CD4-positive, alpha-beta T cell treated with Interleukin-15 for 4 hours (primary cell): ENCODE data around the gene GRIN1.
A peak's percentile ranks its signal among the peaks of the same experiment; 100 is the strongest.
"Not testable (repeated sequence)": the region's sequence is repeated elsewhere in the genome, so short reads cannot be mapped to it uniquely, and the experiment has no call there.

Source experiments
- DNase-seq: peaks from one replicate; pipeline ENCODE4 v3.0.0-alpha.2; 2020; ENCODE audit warnings: low spot score

Gene GRIN1

DNA sequence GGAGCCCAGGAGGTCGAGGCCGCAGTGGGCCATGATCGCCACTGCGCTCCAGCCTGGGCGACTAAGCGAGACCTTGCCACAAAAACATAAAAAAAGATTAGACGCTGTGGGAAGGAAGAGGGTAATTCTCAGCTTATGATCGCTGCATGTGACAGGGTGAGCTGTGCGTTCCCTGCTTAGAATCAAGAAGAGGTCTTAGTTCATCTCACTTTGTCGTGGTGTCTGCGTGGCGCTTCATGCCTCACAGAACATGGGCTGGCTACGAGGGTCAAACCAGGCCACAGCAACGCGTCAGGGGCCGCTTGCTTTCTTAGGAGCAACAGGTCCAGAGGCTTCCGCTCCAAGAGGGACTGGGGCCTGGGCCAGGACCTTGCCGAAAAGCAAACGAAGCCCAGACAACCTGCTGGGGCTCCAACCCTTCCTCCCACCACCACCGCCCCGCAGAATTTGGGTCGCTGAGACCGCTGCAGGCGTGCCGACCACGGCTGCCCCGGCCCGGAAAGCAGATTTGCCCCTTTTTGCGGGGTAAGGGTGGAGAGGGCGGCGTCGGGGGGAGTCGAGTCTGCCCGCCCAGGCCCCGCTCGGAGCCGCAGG, 10.0 kb upstream of the GRIN1 start:
- no peak for DNase-seq

DNA sequence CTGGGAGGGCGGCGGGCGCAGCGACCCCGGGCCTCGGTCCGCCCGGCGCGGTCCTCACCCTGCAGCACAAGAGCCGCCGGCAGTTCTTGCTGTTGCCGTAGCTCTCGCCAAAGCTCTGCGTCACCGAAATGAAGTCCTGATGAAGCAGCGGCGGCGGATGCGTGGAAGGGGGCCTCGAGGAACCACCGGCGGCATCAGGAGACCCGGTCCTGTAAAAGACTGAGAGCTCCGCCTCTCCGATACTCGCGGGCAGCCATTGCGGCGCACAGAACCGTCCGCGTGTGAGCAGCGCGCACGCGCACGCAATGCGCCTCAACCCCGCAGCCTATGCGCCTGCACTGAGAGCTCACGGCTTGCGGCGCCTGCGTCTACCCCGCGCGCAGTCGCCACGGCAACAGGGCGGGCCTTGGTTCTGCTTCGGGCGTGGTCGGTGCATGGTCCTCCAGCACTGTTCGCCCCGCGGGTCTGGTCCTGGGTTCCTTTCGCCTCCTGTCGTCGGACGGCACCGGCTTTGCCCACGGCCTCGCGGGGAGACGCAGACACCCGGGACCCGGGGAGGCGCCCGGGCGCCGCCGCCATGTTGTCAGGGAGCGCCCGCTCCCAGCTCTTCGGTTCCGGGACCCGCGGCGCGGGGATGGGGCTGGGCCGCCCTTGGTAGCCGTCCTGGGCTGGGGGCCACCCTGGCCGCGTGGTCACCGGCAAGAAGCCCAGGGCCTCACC, 9.3 kb upstream of the GRIN1 start:
- DNase-seq, result peak; percentile 90

DNA sequence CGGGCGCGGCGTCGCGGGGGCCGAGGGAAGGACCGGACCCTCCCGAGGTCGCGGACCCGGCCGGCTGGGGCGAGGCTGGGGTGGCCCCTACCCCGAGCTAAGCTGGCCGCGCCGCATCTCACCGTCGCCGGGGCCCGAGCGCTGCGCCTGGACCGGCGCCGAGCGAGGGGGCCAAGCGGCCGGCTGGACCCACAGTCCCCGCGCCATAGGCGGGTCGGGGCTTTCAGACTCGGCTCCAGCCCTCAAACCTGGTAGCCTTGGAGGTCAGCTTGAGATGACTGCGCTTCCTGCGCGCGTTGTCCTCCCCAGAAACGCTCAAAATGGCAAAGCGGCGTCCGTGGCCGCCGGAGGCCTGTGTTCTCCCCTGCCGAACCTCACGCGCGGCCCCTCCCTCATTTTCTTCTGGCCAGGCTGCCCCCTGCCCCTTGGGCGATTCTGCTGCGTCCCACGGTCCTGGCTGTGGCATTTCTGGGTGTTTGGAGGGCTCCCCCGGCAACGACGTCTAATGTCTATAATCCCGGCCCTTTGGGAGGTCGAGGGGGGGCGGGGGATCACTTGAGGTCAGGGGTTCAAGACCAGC, 8.7 kb upstream of the GRIN1 start:
- no peak for DNase-seq

GRCh38 chr9:137134191-137134590, 4.8 kb upstream of the GRIN1 start:
- DNase-seq, result no peak

DNA sequence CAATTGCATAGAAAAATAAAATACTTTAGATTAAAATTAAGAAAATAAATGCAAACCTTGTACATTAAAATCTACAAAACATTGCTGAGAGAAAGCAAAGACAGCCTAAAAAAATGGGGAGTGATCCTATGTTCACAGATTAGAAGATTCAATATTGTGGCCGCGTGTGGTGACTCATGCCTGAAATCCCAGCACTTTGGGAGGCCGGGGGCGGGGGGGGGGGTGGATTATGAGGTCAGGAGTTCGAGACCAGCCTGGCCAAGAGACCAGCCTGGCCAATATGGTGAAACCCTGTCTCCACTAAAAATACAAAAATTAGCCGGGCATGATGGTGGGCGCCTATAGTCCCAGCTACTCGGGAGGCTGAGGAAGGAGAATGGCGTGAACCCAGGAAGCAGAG, 3.8 kb upstream of the GRIN1 start:
- DNase-seq, result not testable (repeated sequence)

DNA sequence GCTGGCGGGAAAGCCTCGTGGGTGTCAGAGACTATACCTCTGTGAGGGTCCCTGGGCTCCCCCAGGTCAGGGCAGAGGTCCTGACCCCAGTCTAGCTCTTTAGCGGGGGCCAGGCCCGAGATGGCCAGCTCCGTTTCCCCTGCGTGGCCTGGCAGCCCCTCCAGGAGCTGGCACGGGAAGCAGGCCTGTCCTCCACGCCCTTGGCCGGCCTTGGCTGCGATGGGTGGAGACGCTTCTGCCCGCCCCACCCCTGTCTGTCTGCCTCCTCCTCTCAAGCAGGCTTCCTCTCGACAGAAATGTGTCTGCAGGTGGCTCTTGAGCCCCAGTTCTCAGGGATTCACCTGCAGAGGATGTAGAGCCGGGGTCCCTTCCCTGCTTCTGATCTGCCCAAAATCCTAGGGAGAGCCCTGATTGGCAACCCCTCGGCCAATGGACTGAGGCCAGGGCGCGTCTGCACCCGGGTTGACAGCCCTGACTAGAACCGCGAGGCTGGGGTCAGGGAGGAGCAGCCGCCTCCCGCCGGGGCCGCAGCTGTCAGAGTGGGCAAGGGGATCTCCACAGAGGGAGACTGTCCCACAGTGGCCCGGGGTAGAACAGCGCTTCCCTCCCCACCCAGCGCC, 2.6 kb upstream of the GRIN1 start:
- no peak for DNase-seq

DNA sequence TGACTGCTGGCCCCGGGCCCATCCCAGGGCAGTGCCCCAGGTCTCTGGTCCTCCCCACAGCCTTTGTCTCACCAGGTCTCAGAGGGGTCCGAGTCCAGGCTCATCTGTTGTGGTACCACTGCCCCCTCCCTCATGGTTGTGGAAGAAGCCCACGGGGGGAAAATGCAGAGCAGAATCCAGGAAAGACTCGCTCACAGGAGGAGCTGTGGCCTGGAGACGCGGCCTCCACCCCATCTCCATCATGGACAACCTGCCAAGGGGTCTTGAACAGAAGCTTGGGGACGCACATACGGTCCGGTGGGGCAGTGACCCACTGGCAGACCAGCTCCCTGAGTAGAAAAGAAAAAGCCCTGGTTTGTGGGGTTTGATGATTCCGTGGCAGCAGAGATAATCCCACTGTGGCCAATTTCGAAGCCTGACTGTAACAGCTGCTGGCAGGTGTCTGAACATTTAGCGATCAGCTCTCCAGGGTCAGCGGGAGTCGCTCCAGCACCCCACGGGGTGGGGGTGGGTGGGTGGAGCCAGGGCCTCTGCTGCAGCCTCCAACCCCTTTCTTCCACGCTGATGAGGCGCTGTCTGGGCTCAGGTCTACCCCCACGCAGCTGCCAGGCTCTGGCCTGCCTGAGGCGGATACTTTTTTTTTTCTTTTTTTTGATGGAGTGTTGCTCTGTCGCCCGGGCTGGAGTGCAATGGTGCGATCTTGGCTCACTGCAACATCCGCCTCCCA, 1.9 kb upstream of the GRIN1 start:
- no peak for DNase-seq

GRCh38 chr9:137138058-137138721, 764 bp upstream of the GRIN1 start:
- DNase-seq, result no peak

- no peak for DNase-seq
Observed at GRCh38 chr9:137139468-137140150, 655 bp downstream of the GRIN1 start.

DNA sequence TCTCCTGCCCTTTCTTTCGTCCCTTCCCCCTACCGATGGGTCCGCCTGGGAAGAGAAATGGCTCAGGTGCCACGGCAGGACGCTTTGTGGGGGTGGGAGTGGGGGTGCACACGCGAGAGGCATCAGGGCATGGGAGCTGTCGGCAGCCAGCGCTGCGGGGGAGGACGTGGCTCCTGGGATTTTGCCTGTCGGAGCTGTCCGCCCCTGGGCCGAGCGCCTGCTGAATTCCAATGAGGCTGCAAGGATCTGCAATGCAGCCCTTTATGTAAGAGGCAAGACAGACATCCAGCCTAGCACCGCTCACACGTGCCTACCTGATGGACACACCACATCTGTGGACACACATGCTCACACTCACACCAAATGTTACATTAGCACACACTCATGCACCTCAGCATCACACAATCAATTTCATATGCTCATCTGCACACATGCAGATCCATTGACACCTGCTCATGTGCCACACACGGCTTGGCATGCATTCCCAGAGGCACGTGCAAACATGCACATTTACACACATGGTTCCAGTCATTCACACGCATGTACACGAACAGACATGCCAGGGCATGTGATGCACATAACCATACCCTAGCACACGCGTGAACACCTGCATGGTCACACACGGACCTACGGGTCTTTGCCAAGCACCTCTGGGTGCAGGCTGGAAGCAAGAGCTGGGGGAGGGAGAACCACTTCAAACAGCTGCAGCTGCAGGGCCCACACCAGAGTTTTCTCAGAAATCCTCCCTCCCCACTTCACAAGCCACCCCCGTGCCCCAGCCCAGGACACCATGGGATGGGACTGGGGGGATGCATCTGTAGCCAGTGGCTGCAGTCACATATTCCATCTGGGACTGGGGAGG, 1.4 kb downstream of the GRIN1 start:
- DNase-seq, result no peak

DNA sequence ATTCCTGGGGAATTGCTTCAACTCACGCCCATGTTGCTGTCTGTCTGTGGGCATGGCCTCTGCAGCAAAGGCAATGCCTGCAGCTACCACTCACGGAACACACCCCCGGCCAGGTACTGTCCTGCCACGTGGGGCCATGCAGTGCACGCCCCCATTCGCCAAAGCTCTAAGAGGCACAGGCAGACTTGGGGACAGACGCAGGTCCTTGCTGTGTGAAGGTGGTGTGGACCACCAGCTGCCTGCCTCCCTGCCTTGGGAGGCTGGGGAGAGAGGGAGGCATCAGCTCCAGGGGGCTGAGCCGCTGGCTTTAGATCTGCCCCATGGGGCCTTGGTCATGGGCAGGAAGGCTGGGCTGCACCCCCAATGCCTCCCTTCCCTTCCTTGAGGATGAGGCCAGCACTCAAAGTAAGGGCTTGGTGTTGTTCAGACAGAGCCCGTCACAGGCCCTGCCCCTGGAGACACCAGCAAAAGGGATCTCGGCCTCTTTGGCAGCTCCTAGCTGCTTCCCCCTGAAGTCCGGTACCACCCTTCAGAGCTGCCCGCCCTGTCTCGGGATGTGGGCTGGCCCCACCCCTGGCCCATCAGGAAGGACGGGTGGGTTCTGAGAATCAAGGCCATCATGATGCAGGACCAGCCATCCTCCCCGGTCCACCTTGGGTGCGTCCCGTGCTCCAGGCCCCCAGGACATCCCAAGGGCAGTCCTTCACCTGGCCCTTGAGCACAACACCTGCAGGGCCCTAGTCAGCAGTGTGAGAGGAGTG, 2.3 kb downstream of the GRIN1 start:
- DNase-seq, result no peak

DNA sequence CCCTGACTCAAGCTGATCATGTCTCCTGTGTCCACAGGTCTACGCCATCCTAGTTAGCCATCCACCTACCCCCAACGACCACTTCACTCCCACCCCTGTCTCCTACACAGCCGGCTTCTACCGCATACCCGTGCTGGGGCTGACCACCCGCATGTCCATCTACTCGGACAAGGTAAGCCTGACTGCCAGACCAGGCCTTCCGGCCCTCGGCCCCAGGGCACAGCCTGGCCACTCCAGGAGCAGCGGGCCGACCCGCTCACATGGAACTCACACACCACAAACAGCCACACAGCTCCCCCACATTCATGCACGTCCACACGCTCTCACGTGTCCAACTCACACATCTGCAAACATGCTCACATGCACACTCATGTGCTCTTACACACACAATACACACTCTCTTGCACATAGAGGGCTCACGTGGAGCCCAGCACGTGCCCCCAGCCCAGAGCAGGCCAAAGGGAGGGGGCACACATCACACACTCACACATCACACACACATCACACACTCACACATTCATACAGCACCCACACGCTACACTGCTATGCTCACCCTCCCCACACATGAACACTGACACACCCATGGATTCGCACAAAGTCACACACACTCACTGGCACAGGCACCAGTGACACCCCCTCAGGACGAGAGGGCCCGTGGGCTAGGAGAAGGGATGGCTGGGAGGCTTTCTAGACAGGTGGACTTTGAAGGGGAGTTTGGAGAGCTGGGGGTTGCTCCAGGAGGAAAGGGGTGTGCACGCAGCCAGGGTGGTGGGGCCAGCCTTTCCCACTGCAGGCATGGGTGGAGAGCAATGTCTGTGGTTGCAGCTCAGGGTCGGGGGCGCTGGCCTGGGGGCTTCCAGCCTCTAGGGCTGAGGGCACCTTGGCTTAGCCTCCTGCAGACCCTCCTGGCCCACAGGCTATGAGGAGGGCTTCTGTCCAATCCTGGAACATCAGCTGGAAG, 3.3 kb downstream of the GRIN1 start:
- no peak for DNase-seq

GRCh38 chr9:137143459-137143858, 4.5 kb downstream of the GRIN1 start:
- no peak for DNase-seq

DNA sequence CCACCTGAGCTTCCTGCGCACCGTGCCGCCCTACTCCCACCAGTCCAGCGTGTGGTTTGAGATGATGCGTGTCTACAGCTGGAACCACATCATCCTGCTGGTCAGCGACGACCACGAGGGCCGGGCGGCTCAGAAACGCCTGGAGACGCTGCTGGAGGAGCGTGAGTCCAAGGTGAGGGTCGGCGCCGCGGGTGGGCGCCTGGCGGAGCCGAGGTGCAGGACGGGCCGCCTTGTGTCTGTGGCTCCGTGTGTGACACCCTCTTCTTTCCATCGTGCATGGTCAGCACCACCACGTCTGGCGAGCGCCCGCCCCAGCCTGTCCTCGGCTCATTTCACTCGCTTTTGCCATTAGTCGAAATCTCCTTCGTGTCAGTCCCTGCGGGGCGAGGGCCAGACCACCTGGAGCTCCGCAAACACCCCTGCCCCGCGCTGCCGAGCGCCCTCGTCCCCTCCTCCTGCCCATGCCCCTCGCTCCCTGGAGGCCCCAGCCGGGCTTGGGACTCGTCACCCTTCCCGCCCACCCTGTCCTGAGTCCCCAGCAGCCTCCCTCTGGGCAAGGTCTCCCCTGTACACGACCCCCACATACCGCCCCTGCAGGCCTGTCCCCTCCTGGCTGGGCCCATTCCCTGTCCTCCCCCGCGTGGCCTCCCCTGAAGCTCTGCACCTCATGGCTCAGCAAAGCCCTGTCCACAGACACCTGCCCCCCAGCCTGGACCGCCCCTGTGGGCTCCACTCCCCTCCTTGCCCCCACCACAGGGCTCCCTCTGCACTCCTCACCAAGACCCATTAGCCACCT, 7.0 kb downstream of the GRIN1 start:
- DNase-seq, result no peak

DNA sequence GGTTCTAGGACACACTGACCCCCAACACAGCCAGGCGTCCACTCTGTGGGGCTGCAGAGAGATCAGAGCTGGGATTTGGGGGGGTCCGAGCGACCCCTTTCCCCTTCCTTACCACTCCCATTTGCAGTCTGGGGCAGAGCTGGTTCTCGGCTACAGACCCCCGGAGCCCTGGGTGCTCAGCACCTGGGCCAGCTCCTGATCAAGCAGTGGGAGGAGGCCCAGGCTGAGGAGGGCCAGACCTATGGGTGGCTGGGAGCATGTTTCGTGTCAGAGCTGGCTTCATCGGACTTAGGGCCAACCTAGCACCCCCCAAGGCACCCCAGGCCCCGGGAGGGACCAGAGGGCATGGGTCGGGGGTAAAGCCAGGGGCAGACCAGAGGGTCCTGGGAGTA, 7.6 kb downstream of the GRIN1 start:
- no peak for DNase-seq

- DNase-seq, result no peak
Observed at GRCh38 chr9:137147091-137147792, 8.3 kb downstream of the GRIN1 start.

- no peak for DNase-seq
Observed at GRCh38 chr9:137147793-137148160, 8.8 kb downstream of the GRIN1 start.
